Liver (tissue), 3 donors: ENCODE data around the gene ARHGEF10L.

Experiments
- EGR1 ChIP-seq, 2 donors: IDR thresholded peaks; 2 replicates each; pipeline ENCODE4 v1.6.1; 2016 to 2018; ENCODE audit warnings: antibody characterized with exemption in 2 of 2, low read depth in 2 of 2
- TAF1 ChIP-seq: conservative IDR thresholded peaks from 2 replicates; pipeline ENCODE4 v1.6.1; 2016; ENCODE audit warnings: antibody characterized with exemption, mild to moderate bottlenecking
- TF ChIP-seq, protein P1 (sequence below): fragments of 150-350 bp; IDR thresholded peaks from 2 replicates; pipeline ENCODE4 v1.5.1; 2017; ENCODE audit warnings: improper control_type of control experiment, low read depth, low read length; ENCODE audit not compliant: missing input control
- TF ChIP-seq, protein P2 (sequence below): IDR thresholded peaks from 2 replicates; pipeline ENCODE4 v1.6.1; 2016; ENCODE audit warnings: antibody characterized with exemption, mild to moderate bottlenecking
- donor health status: healthy.
- donor health status: healthy.

DNA sequence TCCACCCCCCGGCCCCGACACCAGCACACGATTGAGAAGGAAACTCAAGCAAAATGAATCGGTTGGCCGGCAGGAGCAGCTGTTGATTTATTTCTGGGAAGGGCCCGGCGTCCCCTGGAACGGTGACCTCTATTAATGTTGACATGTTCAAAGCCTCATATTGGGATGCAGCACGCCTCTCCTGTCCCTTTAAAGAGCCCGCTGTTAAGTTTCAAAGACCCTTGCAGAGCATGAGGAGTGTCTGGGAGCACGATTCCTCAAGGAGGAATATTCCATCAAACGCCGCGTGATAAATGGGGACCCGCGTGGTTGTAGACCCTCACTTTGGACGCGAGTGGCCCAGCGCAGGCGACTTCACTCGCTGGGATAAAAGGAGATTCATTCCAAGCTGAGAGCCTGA, 194.2 kb downstream of the ARHGEF10L start:
- TF ChIP-seq EGR1 (IDR thresholded peaks at IDR 0.05; ENCODE audit: low read depth in 2 of 2) (no peak), TAF1 (no peak)
- TF ChIP-seq, protein P1, sequence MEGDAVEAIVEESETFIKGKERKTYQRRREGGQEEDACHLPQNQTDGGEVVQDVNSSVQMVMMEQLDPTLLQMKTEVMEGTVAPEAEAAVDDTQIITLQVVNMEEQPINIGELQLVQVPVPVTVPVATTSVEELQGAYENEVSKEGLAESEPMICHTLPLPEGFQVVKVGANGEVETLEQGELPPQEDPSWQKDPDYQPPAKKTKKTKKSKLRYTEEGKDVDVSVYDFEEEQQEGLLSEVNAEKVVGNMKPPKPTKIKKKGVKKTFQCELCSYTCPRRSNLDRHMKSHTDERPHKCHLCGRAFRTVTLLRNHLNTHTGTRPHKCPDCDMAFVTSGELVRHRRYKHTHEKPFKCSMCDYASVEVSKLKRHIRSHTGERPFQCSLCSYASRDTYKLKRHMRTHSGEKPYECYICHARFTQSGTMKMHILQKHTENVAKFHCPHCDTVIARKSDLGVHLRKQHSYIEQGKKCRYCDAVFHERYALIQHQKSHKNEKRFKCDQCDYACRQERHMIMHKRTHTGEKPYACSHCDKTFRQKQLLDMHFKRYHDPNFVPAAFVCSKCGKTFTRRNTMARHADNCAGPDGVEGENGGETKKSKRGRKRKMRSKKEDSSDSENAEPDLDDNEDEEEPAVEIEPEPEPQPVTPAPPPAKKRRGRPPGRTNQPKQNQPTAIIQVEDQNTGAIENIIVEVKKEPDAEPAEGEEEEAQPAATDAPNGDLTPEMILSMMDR, result no peak
- TF ChIP-seq, protein P2, sequence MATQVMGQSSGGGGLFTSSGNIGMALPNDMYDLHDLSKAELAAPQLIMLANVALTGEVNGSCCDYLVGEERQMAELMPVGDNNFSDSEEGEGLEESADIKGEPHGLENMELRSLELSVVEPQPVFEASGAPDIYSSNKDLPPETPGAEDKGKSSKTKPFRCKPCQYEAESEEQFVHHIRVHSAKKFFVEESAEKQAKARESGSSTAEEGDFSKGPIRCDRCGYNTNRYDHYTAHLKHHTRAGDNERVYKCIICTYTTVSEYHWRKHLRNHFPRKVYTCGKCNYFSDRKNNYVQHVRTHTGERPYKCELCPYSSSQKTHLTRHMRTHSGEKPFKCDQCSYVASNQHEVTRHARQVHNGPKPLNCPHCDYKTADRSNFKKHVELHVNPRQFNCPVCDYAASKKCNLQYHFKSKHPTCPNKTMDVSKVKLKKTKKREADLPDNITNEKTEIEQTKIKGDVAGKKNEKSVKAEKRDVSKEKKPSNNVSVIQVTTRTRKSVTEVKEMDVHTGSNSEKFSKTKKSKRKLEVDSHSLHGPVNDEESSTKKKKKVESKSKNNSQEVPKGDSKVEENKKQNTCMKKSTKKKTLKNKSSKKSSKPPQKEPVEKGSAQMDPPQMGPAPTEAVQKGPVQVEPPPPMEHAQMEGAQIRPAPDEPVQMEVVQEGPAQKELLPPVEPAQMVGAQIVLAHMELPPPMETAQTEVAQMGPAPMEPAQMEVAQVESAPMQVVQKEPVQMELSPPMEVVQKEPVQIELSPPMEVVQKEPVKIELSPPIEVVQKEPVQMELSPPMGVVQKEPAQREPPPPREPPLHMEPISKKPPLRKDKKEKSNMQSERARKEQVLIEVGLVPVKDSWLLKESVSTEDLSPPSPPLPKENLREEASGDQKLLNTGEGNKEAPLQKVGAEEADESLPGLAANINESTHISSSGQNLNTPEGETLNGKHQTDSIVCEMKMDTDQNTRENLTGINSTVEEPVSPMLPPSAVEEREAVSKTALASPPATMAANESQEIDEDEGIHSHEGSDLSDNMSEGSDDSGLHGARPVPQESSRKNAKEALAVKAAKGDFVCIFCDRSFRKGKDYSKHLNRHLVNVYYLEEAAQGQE, result no peak
